Measurements from ENCODE around the gene GLRB. TPM values are rescaled to one million over a fixed set of nuclear protein-coding genes. Genes with fewer than 3 reads are reported as not detected.

GLRB gene
- 1 to 10 TPM; 2.3 to 7.7 (median 5.9) TPM for total RNA-seq

- TF ChIP-seq, protein P1, sequence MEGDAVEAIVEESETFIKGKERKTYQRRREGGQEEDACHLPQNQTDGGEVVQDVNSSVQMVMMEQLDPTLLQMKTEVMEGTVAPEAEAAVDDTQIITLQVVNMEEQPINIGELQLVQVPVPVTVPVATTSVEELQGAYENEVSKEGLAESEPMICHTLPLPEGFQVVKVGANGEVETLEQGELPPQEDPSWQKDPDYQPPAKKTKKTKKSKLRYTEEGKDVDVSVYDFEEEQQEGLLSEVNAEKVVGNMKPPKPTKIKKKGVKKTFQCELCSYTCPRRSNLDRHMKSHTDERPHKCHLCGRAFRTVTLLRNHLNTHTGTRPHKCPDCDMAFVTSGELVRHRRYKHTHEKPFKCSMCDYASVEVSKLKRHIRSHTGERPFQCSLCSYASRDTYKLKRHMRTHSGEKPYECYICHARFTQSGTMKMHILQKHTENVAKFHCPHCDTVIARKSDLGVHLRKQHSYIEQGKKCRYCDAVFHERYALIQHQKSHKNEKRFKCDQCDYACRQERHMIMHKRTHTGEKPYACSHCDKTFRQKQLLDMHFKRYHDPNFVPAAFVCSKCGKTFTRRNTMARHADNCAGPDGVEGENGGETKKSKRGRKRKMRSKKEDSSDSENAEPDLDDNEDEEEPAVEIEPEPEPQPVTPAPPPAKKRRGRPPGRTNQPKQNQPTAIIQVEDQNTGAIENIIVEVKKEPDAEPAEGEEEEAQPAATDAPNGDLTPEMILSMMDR (IDR thresholded peaks at IDR 0.05; ENCODE audit: low read depth) = no peak
Measured at GRCh38 chr4:157075811-157076577, at the start of gene GLRB. Gene GLRB, plus strand, starts transcription at chr4:157076150. Its CDS starts 1,875 bp downstream, at chr4:157078025.

DNA sequence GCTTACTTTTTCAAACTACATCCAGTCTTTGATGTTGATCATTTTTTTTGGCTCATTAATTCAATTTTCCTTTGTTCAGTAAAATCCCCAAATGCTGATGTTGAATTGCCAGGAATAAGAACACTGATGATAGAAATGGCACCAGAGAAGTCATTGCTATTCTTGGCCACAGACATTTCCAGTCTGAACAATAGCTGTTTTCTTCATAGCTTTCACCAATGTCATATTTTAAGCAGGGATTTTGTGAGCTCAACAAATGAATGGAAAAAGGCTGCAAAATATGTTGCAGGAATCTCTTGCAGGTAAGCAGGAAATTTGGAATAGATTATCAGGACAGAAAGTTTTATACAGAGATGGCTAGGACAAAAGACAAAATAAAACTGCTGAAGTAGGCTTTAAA lies 40.5 kb upstream of the GLRB start:
- TF ChIP-seq, protein P1 (IDR thresholded peaks at IDR 0.05; ENCODE audit: low read depth) = no peak

- TF ChIP-seq, protein P1 (IDR thresholded peaks at IDR 0.05; ENCODE audit: low read depth) = no peak
Measured at GRCh38 chr4:157040405-157040804, 35.5 kb upstream of the GLRB start.

DNA sequence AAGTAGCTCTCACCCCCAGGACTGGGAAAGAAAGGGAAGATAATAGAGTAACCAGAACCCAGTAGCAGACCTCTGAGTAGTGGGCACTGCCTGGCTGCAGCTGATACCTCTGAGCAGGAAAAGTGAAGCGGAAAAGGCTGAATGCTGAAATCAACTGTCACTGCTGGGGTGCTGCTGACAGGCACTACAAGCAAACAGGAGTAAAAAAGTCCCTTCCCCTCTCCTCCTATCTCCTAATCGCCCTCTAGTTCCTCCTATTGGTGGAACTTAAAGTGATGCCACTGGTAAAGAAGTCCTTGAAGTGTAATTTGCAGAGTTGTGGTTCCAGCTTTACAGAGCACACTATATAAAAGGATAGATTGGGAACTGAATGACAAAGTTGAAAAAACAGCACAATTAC lies 32.8 kb upstream of the GLRB start:
- TF ChIP-seq, protein P1 (IDR thresholded peaks at IDR 0.05; ENCODE audit: low read depth) = no peak

- TF ChIP-seq, protein P1 (IDR thresholded peaks at IDR 0.05; ENCODE audit: low read depth) = no peak
Measured at GRCh38 chr4:157045507-157046127, 30.3 kb upstream of the GLRB start.

- TF ChIP-seq, protein P1 (IDR thresholded peaks at IDR 0.05; ENCODE audit: low read depth) = no peak
Measured at GRCh38 chr4:157048248-157048647, 27.7 kb upstream of the GLRB start.

GRCh38 chr4:157050561-157050960 lies 25.4 kb upstream of the GLRB start:
- TF ChIP-seq, protein P1 (IDR thresholded peaks at IDR 0.05; ENCODE audit: low read depth) = no peak
